ENCODE results near the gene OCRL.

Gene OCRL

DNA sequence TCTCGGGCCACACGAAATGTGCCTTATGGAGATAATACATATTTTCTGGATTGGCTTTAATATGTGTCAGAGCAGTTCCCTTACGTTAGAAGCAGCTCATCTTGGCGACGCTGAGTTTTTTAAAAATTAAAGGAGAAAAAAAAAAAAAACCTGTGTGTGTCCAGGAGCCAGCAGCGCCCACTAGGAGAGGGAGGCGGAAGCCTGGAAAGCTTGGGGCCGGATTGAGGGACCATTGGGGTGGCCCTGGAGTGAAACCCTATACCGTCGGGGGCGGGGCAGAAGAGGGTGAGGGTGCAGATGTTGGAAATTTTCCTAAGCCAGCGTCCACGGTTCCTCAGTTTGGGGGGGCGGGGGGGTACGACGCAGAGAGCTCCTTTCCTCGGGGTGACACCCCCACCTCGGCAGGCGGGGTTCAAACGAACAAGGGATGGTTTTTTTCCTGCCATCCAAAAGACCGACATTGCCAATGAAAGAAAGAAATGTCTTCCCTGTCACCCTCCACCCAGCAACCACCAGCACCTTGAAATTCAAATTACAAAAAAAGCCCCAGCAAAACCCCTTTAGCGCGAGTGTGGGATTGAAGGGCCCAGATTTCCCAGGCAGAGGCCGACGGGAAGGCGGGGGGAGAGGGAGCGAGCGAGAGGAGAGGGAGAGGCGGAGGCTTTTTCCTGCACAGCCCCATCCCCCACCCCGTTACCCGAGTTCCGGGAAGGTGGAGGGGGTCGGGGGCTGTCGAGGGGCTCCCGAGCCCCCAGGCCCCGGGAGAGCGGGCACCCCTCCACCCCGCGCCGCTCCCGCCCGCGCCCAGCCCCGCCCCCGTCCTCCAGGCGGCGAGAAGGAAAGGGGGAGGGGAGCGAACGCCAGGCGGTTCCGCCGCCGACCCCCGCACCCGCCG lies 17.6 kb upstream of the OCRL start:
- no peak for DNase-seq (ENCODE audit: low read depth)
- peak overlapping the region; percentile 74 for H3K4me3 ChIP-seq (ENCODE audit: low read depth, low read length)
- TF ChIP-seq, protein P1, sequence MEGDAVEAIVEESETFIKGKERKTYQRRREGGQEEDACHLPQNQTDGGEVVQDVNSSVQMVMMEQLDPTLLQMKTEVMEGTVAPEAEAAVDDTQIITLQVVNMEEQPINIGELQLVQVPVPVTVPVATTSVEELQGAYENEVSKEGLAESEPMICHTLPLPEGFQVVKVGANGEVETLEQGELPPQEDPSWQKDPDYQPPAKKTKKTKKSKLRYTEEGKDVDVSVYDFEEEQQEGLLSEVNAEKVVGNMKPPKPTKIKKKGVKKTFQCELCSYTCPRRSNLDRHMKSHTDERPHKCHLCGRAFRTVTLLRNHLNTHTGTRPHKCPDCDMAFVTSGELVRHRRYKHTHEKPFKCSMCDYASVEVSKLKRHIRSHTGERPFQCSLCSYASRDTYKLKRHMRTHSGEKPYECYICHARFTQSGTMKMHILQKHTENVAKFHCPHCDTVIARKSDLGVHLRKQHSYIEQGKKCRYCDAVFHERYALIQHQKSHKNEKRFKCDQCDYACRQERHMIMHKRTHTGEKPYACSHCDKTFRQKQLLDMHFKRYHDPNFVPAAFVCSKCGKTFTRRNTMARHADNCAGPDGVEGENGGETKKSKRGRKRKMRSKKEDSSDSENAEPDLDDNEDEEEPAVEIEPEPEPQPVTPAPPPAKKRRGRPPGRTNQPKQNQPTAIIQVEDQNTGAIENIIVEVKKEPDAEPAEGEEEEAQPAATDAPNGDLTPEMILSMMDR (IDR thresholded peaks at IDR 0.05; ENCODE audit: low read depth, low read length, missing control alignments), result no peak
- in situ Hi-C loops (cut with HindIII; ENCODE audit: low sequenced_read_pairs), result no loop called here

DNA sequence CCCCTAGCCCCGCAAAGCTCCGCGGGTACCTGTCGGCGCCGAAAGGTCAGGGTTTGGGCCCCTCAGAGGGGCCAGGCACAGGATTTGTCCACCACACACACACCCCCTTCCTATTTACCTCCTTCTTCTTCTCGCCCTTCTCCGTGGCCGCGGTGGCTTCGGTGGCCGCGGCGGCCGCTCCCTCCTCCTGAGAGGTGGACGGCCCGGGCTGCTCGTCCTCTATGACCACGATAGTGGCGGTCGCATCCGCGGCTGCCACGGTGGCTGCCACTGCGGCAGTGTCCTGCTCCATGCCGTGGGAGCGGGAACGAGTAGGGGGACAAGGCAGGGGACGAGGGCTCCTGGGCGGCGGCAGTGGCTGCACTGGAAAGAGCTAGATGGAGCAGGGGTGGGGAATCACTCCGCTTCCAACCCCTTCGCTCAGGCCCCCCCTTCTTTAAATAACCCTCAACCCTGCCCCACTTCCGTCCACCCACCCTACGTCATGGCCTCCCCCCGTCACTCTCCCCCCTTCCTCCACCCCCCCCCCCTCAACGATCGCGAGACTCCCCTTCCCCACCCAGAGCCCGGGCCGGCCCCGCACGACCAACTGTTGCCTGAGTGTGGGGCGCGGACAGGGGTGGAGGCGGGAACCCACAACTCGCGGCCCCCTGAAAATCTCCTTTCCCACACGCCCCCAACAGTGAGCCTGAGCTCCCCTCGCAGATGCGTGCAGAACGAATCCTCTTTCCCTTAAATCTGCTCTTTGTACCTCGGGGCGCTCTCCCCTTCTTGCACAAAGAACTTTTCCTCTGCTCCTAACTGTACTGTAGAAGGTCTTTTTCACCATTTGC lies 16.8 kb upstream of the OCRL start, which contains the start of gene SMARCA1:
Gene SMARCA1 (minus strand): TSS at position 412 of the 833 bp plus-strand sequence. CDS start 120 bp downstream, at position 292.
- in situ Hi-C loops (cut with HindIII; ENCODE audit: low sequenced_read_pairs), result no loop called here

DNA sequence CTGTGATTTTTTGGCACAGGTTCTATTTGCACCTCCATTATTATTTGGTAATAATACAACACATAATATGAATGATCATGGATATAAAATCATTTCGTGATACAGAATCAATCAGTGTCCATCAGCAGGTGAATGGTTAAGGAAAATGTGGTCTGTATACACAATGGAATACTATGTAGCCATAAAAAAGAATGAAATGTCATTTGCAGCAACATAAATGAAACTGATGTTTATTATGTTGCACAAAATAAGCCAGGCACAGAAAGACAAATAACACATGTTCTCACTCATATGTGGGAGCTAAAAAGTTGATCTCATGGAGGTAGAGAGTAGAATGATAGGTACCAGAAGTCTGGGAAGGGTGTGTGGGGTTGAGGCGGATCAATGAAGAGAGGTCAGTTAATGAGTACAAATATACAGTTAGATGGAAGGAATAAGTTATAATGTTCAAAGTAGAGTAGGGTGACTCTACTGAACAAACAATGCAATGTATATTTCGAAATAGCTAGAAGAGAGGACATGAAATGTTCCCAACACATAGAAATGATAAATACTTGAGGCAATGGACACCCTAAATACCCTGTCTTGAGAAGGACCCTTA lies 15.7 kb upstream of the OCRL start:
- DNase-seq (ENCODE audit: low read depth), result no peak
- TF ChIP-seq, protein P1 (IDR thresholded peaks at IDR 0.05; ENCODE audit: low read depth, low read length, missing control alignments), result no peak
- H3K4me3 ChIP-seq (ENCODE audit: low read depth, low read length), result no peak overlapping the region

More for the DNA sequence above, 16.8 kb upstream of the OCRL start, which contains the start of gene SMARCA1:
- peak within 1 kb of the TSS; percentile 74 for H3K4me3 ChIP-seq (ENCODE audit: low read depth, low read length)
- TF ChIP-seq, protein P1 (IDR thresholded peaks at IDR 0.05; ENCODE audit: low read depth, low read length, missing control alignments), result no peak
- DNase-seq (ENCODE audit: low read depth), result no peak

DNA sequence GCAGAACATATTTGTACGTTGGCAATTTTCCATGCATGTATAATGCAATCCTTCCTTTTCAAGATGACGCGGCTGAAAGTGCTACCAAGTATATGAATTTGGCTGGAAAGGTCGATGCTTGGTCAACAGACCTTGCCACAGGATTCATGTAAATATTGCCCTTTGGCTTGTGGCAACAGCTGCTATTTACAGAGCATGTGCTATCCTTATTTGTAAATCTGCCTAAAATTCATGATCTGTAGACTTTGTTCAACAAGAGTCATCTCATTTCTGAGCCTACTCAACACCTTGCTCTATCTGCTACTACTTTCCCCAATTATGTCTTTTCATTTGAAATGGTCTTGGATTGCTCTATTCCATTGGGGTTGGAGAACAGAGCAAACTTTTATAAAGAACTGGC lies 14.9 kb upstream of the OCRL start:
- no peak for DNase-seq (ENCODE audit: low read depth)
- H3K4me3 ChIP-seq (ENCODE audit: low read depth, low read length), result no peak overlapping the region
- in situ Hi-C loops (cut with HindIII; ENCODE audit: low sequenced_read_pairs), result no loop called here
- TF ChIP-seq, protein P1 (IDR thresholded peaks at IDR 0.05; ENCODE audit: low read depth, low read length, missing control alignments), result no peak

More for the DNA sequence above, 15.7 kb upstream of the OCRL start:
- in situ Hi-C loops (cut with HindIII; ENCODE audit: low sequenced_read_pairs), result no loop called here

DNA sequence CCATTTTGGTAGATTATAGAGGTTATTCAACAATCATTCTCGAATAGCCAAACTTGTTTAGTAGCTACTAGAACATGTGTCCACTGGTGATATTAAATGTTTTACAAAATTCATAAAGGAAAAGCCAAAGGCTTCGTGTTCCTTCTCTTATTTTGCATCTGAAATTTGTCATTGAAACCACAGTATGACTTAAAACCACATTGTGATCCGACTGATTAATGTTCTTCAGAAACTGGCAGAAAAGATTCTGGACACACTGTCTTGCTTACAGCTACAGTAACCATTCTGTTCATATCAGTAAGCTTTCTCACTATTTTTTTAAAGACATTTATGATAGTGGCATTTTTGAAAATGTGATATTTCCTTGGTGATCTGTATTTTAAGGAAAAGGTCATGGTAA lies 14.2 kb upstream of the OCRL start:
- TF ChIP-seq, protein P1 (IDR thresholded peaks at IDR 0.05; ENCODE audit: low read depth, low read length, missing control alignments), result no peak
- in situ Hi-C loops (cut with HindIII; ENCODE audit: low sequenced_read_pairs), result no loop called here
- no peak overlapping the region for H3K4me3 ChIP-seq (ENCODE audit: low read depth, low read length)

DNA sequence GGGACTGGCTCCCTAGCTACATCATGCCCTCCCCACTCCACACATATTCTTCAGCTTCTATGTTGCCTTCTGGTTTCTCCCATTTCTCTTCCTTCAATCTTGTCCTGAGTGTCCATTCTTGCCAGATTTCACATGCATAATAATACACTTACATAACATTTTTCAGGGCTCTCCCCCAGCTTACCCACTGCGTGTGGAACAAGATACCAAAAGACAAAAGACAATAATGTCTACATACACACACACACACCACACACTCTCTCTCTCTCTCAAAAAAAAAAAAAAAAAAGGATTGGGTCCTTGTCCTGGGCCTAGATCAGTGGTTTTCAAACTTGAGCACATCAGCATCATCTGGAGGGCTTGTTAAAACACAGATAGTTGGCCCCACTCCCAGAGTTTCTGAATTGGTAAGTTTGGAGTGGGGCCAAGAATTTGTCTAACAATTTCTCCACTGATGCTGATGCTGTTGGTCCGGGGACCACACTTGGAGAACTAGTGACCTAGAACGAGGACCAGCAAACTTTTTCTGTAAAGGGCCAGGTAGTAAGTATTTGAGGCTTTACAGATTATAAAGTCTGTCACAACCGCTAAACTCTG lies 10.3 kb upstream of the OCRL start:
- peak; percentile 46 for DNase-seq (ENCODE audit: low read depth)
- TF ChIP-seq, protein P1 (IDR thresholded peaks at IDR 0.05; ENCODE audit: low read depth, low read length, missing control alignments), result no peak
- H3K4me3 ChIP-seq (ENCODE audit: low read depth, low read length), result no peak overlapping the region
- in situ Hi-C loops (cut with HindIII; ENCODE audit: low sequenced_read_pairs), result no loop called here

More for the DNA sequence above, 14.2 kb upstream of the OCRL start:
- DNase-seq (ENCODE audit: low read depth), result no peak
